SK-N-SH (cell line): ENCODE measurements around the gene ANXA11. TPM values are rescaled to one million over a fixed set of nuclear protein-coding genes. Genes with fewer than 3 reads are reported as not detected.

Experiments
- CTCF ChIA-PET: fragments of 300-600, 350-600 bp; formaldehyde crosslinking; extraction: SDS; loops from one replicate; lab custom pipeline; 2021; lab: Yijun Ruan, JAX
- POLR2A ChIA-PET: fragments of 350-600 bp; sonication (Branson Sonifier 250); formaldehyde crosslinking; extraction: SDS; loops from one replicate; lab custom pipeline; 2020; ENCODE audit warnings: antibody characterized with exemption, inconsistent platforms; lab: Yijun Ruan, JAX
- DNase-seq: peaks from one replicate; pipeline ENCODE4 v3.0.0; 2012
- H2AFZ ChIP-seq: fragments of 200-600 bp; sonication (generic); 2 replicates; pipeline ENCODE4 v1.8.1; 2016; ENCODE audit warnings: antibody characterized with exemption, mild to moderate bottlenecking, low read depth
- H3F3A ChIP-seq: fragments of 200-600 bp; sonication (generic); replicated peaks from 2 replicates; pipeline ENCODE3; 2016; ENCODE audit warnings: antibody characterized with exemption, mild to moderate bottlenecking; ENCODE audit not compliant: insufficient read depth
- H3K27ac ChIP-seq, 2 experiments: fragments of 200-500 bp in 1 of 2; fragments of 200-600 bp in 1 of 2; sonication (Bioruptor generic) in 1 of 2; sonication (generic), shearing (Covaris generic) in 1 of 2; 2 replicates each; pipeline versions ENCODE4 v1.5.1 to v1.6.1; 2014 to 2016; ENCODE audit warnings: low read depth in 2 of 2, inconsistent platforms in 1 of 2, low read length in 1 of 2, mild to moderate bottlenecking in 1 of 2, mixed read lengths in 1 of 2
- H3K27me3 ChIP-seq: fragments of 200-600 bp; sonication (generic), shearing (Covaris generic); 2 replicates; pipeline ENCODE4 v1.6.1; 2016; ENCODE audit warnings: mixed run types; ENCODE audit not compliant: insufficient read depth
- H3K36me3 ChIP-seq, 2 experiments: fragments of 200-500 bp in 1 of 2; fragments of 200-600 bp in 1 of 2; sonication (Bioruptor generic) in 1 of 2; sonication (generic) in 1 of 2; replicated peaks in 1 of 2; 2 replicates each; pipeline versions ENCODE3 to v1.5.1; 2014 to 2016; ENCODE audit warnings: low read length in 1 of 2, mild to moderate bottlenecking in 1 of 2; ENCODE audit not compliant: insufficient read depth in 2 of 2, control insufficient read depth in 1 of 2
- H3K4me1 ChIP-seq, 2 experiments: fragments of 200-500 bp in 1 of 2; fragments of 200-600 bp in 1 of 2; sonication (Bioruptor generic) in 1 of 2; sonication (generic), shearing (Covaris generic) in 1 of 2; 2 replicates each; pipeline versions ENCODE4 v1.5.1 to v1.6.1; 2014 to 2016; ENCODE audit warnings: low read depth in 1 of 2, low read length in 1 of 2, mixed run types in 1 of 2; ENCODE audit not compliant: insufficient read depth in 2 of 2, control insufficient read depth in 1 of 2
- H3K4me2 ChIP-seq: fragments of 200-600 bp; sonication (generic), shearing (Covaris generic); 2 replicates; pipeline ENCODE4 v1.6.1; 2017; ENCODE audit warnings: mixed run types
- H3K4me3 ChIP-seq, 2 experiments: fragments of 200-500 bp in 1 of 2; fragments of 200-600 bp in 1 of 2; sonication (Bioruptor generic) in 1 of 2; sonication (generic), shearing (Covaris generic) in 1 of 2; 2 replicates each; pipeline versions ENCODE4 v1.5.1 to v1.8.1; 2014 to 2016; ENCODE audit warnings: low read depth in 2 of 2, inconsistent platforms in 1 of 2, low read length in 1 of 2, mild to moderate bottlenecking in 1 of 2, mixed read lengths in 1 of 2, moderate library complexity in 1 of 2
- H3K79me2 ChIP-seq: fragments of 200-600 bp; sonication (generic); 2 replicates; pipeline ENCODE4 v1.8.1; 2017; ENCODE audit warnings: mild to moderate bottlenecking; ENCODE audit not compliant: insufficient read depth
- H3K9ac ChIP-seq: fragments of 200-600 bp; sonication (generic); 2 replicates; pipeline ENCODE4 v1.6.1; 2017; ENCODE audit warnings: mixed run types
- H3K9me2 ChIP-seq: fragments of 200-600 bp; sonication (generic); 2 replicates; pipeline ENCODE4 v1.6.1; 2017; ENCODE audit warnings: mixed run types
- H3K9me3 ChIP-seq: fragments of 200-600 bp; sonication (generic); 2 replicates; pipeline ENCODE4 v1.6.1; 2017; ENCODE audit warnings: mixed run types, mild to moderate bottlenecking, moderate library complexity
- H4K20me1 ChIP-seq: fragments of 200-600 bp; sonication (generic); 2 replicates; pipeline ENCODE4 v1.6.1; 2017; ENCODE audit warnings: mild to moderate bottlenecking, mixed run types; ENCODE audit not compliant: insufficient read depth
- CHD2 ChIP-seq: fragments of 150-350 bp; IDR thresholded peaks from 2 replicates; pipeline ENCODE4 v1.6.1; 2018; ENCODE audit warnings: low read length; ENCODE audit not compliant: partially characterized antibody
- ELF1 ChIP-seq: IDR thresholded peaks from 2 replicates; pipeline ENCODE4 v1.4.0; 2012
- EZH2phosphoT487 ChIP-seq: fragments of 200-600 bp; sonication (generic); IDR thresholded peaks from 2 replicates; pipeline ENCODE4 v1.6.1; 2017; ENCODE audit warnings: low read depth, mixed run types, mild to moderate bottlenecking, antibody characterized with exemption, moderate library complexity, borderline replicate concordance
- FOSL2 ChIP-seq: IDR thresholded peaks from 2 replicates; pipeline ENCODE4 v1.4.0; 2012; ENCODE audit warnings: low read depth, mild to moderate bottlenecking, moderate library complexity, borderline replicate concordance
- GABPA ChIP-seq: IDR thresholded peaks from 2 replicates; pipeline ENCODE4 v1.4.0; 2012; ENCODE audit warnings: low read depth, mild to moderate bottlenecking
- IRF3 ChIP-seq: fragments of 150-350 bp; IDR thresholded peaks from 2 replicates; pipeline ENCODE4 v1.6.1; 2016; ENCODE audit warnings: mild to moderate bottlenecking, low read depth, low read length
- NFIC ChIP-seq: IDR thresholded peaks from 2 replicates; pipeline ENCODE4 v1.4.0; 2012; ENCODE audit warnings: borderline replicate concordance
- POLR2AphosphoS5 ChIP-seq: IDR thresholded peaks from 2 replicates; pipeline ENCODE4 v1.6.1; 2012; ENCODE audit warnings: low read depth, low read length
- RAD21 ChIP-seq: IDR thresholded peaks from 2 replicates; pipeline ENCODE4 v1.6.1; 2012; ENCODE audit warnings: mild to moderate bottlenecking, low read length
- RCOR1 ChIP-seq: fragments of 150-350 bp; IDR thresholded peaks from 2 replicates; pipeline ENCODE4 v1.6.1; 2017; ENCODE audit warnings: antibody characterized with exemption, low read length
- SIN3A ChIP-seq: IDR thresholded peaks from 2 replicates; pipeline ENCODE4 v1.6.1; 2012; ENCODE audit warnings: low read depth, mild to moderate bottlenecking, low read length, moderate library complexity, borderline replicate concordance
- TAF1 ChIP-seq: IDR thresholded peaks from 2 replicates; pipeline ENCODE4 v1.6.1; 2012; ENCODE audit warnings: low read depth, mild to moderate bottlenecking, low read length, moderate library complexity, borderline replicate concordance
- TCF12 ChIP-seq: IDR thresholded peaks from 2 replicates; pipeline ENCODE4 v1.4.0; 2012
- YY1 ChIP-seq: IDR thresholded peaks from 2 replicates; pipeline ENCODE4 v1.4.0; 2012; ENCODE audit warnings: low read depth, mild to moderate bottlenecking
- WGBS: methylation state at CpG from one replicate; pipeline ENCODE4 v1.1.6; 2017; ENCODE audit warnings: low lambda C conversion rate; 5-methylcytosine and 5-hydroxymethylcytosine counted together
- polyA plus RNA-seq, 3 experiments: library from polyadenylated mRNA; depleted of rRNA; stranded (reverse); fragments of >200 nt; gene quantifications; 2 replicates each; pipeline ENCODE4 v1.2.3, GENCODE V29; 2012
- TF ChIP-seq, protein P1 (sequence below): IDR thresholded peaks from 2 replicates; pipeline ENCODE4; 2012
- TF ChIP-seq, protein P2 (sequence below): IDR thresholded peaks from 2 replicates; pipeline ENCODE4 v1.4.0; 2012; ENCODE audit warnings: low read depth
- TF ChIP-seq, protein P3 (sequence below): fragments of 150-350 bp; IDR thresholded peaks from 2 replicates; pipeline ENCODE4 v1.6.1; 2017; ENCODE audit warnings: antibody characterized with exemption, low read length, low read depth, borderline replicate concordance

Gene ANXA11
- polyA plus RNA-seq, 1 of the 3 experiments (the other 2 are of a cell fraction) = 53.6 TPM

DNA sequence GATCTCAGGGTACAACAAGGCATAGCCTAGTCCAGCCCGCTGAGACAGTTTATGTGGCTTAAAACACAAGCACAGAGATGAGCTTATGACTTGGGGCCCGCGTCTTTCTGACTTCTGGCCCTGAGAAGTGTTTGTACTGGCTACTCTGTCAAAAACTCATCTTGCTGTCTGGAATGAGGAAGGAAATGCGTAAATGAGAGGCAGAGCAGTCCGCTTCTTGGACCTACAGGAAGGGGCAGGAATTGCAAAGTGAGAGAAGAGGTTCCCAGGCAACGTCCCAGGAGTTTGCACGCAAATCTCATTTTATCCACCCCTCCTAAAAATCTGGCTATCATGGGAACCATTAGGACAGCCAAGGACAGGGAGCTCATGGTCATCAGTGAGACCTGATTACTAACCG lies 5.5 kb downstream of the ANXA11 start (continued):
- no peak for TF ChIP-seq RCOR1
- TF ChIP-seq RAD21 = no peak
- no peak for TF ChIP-seq EZH2phosphoT487
- no peak for TF ChIP-seq TAF1

DNA sequence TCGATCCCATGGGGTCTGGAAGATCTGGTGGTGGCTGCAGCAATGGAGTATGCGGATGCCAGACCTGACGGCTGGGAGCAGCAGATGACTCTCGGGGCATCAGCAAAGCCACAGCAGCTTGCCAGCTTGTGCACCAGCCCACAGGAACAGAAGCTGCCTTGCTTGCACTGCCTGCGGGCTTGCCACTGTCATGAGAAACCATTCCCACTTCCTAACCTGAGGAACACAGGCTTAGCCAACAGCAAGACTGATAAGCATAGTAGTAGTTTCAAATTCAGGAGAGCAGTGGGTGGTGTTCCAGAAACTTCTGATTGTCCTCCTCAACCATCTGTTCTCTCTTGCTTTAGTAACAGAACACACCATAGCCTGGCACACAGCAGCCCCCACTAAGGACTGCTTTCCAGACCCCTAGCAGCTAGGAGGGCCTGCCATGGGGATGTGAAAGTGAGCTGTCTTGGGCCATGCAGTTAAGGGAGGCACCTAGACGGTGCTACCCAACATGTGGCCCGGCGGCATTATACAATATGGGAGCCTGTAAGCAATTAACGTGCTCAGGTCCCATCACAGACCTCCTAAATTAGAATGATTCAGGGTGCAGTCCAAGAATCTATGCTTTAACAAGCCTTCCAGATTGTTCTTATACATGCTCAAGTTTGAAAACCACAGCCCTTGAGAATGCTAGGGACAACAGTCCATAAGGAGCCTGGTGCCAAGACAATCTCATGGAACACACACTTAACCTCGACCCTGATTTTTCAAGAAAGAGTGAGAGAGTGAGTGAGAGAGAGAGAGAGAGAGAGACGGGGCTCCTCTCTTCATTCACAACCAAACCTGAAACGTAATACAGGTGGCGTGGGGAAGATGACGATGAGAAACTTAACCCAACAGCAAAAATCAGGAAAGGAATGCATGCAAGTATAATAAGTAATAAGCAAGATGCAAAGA lies 7.1 kb downstream of the ANXA11 start:
- Histone ChIP-seq H2AFZ (no peak overlapping the region), H3K79me2 (peaks cover 70% of the 10 kb centered on the region), H3F3A (no peaks in the 10 kb centered on the region), H3K9ac (no peak overlapping the region), H3K9me2 (no peaks in the 10 kb centered on the region), H3K27me3 (no peaks in the 10 kb centered on the region), H4K20me1 (peaks cover 64% of the 10 kb centered on the region), H3K4me1 (peaks cover 0 to 17% of the 10 kb centered on the region in 2 experiments; a peak in 2 of 4 replicates), H3K4me2 (no peak overlapping the region), H3K4me3 (no peak overlapping the region), H3K27ac (no peak overlapping the region), H3K9me3 (no peaks in the 10 kb centered on the region), H3K36me3 (no peaks in the 10 kb centered on the region)
- CTCF ChIA-PET = no interaction called here
- DNase-seq = no peak
- 89% methylated on average over 8 of the region's 14 CpGs for WGBS
- POLR2A ChIA-PET = no interaction called here
- TF ChIP-seq GABPA = no peak
- TF ChIP-seq FOSL2 = no peak
- TF ChIP-seq POLR2AphosphoS5 = no peak
- no peak for TF ChIP-seq CHD2
- no peak for TF ChIP-seq IRF3
- no peak for TF ChIP-seq NFIC
- no peak for TF ChIP-seq RCOR1
- TF ChIP-seq, protein P1, sequence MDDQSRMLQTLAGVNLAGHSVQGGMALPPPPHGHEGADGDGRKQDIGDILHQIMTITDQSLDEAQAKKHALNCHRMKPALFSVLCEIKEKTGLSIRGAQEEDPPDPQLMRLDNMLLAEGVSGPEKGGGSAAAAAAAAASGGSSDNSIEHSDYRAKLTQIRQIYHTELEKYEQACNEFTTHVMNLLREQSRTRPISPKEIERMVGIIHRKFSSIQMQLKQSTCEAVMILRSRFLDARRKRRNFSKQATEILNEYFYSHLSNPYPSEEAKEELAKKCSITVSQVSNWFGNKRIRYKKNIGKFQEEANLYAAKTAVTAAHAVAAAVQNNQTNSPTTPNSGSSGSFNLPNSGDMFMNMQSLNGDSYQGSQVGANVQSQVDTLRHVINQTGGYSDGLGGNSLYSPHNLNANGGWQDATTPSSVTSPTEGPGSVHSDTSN = no peak
- TF ChIP-seq ELF1 = no peak
- TF ChIP-seq, all 33 proteins: peak for 0

DNA sequence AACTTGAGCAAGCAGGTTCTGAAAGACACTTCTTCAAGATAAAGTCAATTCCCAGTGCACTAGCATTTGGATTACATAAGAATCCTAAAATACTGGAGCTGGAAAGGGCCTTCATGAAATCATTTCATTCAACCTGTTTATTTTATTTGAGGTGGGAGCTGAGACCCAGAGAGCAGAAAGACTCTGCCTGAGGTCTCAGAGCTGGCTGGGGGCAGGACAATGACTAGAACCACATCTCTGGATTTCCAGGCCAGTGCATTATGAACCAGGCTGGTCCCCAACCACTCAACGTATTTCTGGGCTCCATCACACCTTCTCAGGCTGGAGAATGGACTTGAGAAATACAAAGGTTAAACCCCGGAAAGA lies 8.4 kb downstream of the ANXA11 start:
- peaks cover 0 to 3% of the 10 kb centered on the region in 2 experiments for H3K36me3 ChIP-seq
- H3K79me2 ChIP-seq = peaks cover 69% of the 10 kb centered on the region
- H3K9me3 ChIP-seq = no peaks in the 10 kb centered on the region
- no peak overlapping the region for H3K4me2 ChIP-seq
- no peak overlapping the region for H2AFZ ChIP-seq
- DNase-seq = no peak
- H3K27ac ChIP-seq = no peak overlapping the region
- peaks cover 0 to 17% of the 10 kb centered on the region in 2 experiments; a peak in 2 of 4 replicates for H3K4me1 ChIP-seq
- CTCF ChIA-PET = interaction anchor here (0.8 kb wide), 1 partner anchor 39 kb away, joined by 3 read pairs; no protein-coding TSS in a partner anchor
- POLR2A ChIA-PET = no interaction called here
- TF ChIP-seq, protein P2, sequence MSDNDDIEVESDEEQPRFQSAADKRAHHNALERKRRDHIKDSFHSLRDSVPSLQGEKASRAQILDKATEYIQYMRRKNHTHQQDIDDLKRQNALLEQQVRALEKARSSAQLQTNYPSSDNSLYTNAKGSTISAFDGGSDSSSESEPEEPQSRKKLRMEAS = no peak
- TF ChIP-seq CHD2 = no peak
- no peak for TF ChIP-seq YY1
- no peak for TF ChIP-seq ELF1
- TF ChIP-seq TCF12 = no peak
- TF ChIP-seq, protein P3, sequence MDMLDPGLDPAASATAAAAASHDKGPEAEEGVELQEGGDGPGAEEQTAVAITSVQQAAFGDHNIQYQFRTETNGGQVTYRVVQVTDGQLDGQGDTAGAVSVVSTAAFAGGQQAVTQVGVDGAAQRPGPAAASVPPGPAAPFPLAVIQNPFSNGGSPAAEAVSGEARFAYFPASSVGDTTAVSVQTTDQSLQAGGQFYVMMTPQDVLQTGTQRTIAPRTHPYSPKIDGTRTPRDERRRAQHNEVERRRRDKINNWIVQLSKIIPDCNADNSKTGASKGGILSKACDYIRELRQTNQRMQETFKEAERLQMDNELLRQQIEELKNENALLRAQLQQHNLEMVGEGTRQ = no peak
- no peak for TF ChIP-seq SIN3A
- H3K4me3 ChIP-seq = no peak overlapping the region
- peaks cover 54% of the 10 kb centered on the region for H4K20me1 ChIP-seq
- H3K9ac ChIP-seq = no peak overlapping the region
- H3K9me2 ChIP-seq = no peaks in the 10 kb centered on the region
- no peaks in the 10 kb centered on the region for H3K27me3 ChIP-seq
- WGBS = 81% methylated on average over 2 of the region's 2 CpGs
- H3F3A ChIP-seq = no peaks in the 10 kb centered on the region
